ENCODE results near the gene DNAI4. TPM values are rescaled to one million over a fixed set of nuclear protein-coding genes. Genes with fewer than 3 reads are reported as not detected.
"Not testable (repeated sequence)": the region's sequence is repeated elsewhere in the genome, so short reads cannot be mapped to it uniquely, and the experiment has no call there.

The DNAI4 gene
- total RNA-seq, 2 experiments from 2014 or later: 5.0 to 8.8 TPM

- no peak for DNase-seq
- H3K4me1 ChIP-seq (ENCODE audit: insufficient read depth, low read length): no peaks in the 10 kb centered on the region
- no peak for TF ChIP-seq CTCF (IDR thresholded peaks at IDR 0.05)
- no peak overlapping the region for H3K4me3 ChIP-seq (ENCODE audit: low read length)
- no peaks in the 10 kb centered on the region for H3K27me3 ChIP-seq (ENCODE audit: control insufficient read depth in 1 of 2, insufficient read depth in 2 of 2, low read length in 2 of 2)
- H3K4me1 Mint-ChIP-seq (ENCODE audit: low read depth): no peaks in the 10 kb centered on the region
- no peaks in the 10 kb centered on the region for H3K27me3 Mint-ChIP-seq
- intact Hi-C loops (cut with DNase I, micrococcal nuclease): no loop called here
- no peaks in the 10 kb centered on the region for H3K9me3 Mint-ChIP-seq
- no peak overlapping the region for H3K4me3 Mint-ChIP-seq
- no peaks in the 10 kb centered on the region for H3K36me3 ChIP-seq (ENCODE audit: insufficient read depth, low read length)
- POLR2A ChIA-PET: no interaction called here
- ATAC-seq (ENCODE audit: poor library complexity): no peak
- CTCF ChIA-PET: interaction anchor here (1.0 kb wide), 1 partner anchor 10 kb away, joined by 3 read pairs; no protein-coding TSS in a partner anchor
- no peak overlapping the region for H3K27ac Mint-ChIP-seq
- no peaks in the 10 kb centered on the region for H3K9me3 ChIP-seq (ENCODE audit: control insufficient read depth in 1 of 2, insufficient read depth in 1 of 2, low read length in 2 of 2)
- H3K36me3 Mint-ChIP-seq (ENCODE audit: low read depth): no peaks in the 10 kb centered on the region
- H3K27ac ChIP-seq (ENCODE audit: low read depth in 1 of 2, low read length in 2 of 2): no peak overlapping the region
Observed at GRCh38 chr1:66809736-66810326, 114.8 kb downstream of the DNAI4 start.

- H3K27ac Mint-ChIP-seq: no peak overlapping the region
- Histone ChIP-seq H3K27ac (ENCODE audit: low read depth in 1 of 2, low read length in 2 of 2) (no peak overlapping the region), H3K4me1 (ENCODE audit: insufficient read depth, low read length) (no peaks in the 10 kb centered on the region), H3K9me3 (ENCODE audit: control insufficient read depth in 1 of 2, insufficient read depth in 1 of 2, low read length in 2 of 2) (no peaks in the 10 kb centered on the region), H3K27me3 (ENCODE audit: control insufficient read depth in 1 of 2, insufficient read depth in 2 of 2, low read length in 2 of 2) (no peaks in the 10 kb centered on the region), H3K4me3 (ENCODE audit: low read length) (no peak overlapping the region), H3K36me3 (ENCODE audit: insufficient read depth, low read length) (no peaks in the 10 kb centered on the region)
- TF ChIP-seq CTCF (IDR thresholded peaks at IDR 0.05): no peak
- ChIA-PET POLR2A (no interaction called here), CTCF (interaction anchor here (1.0 kb wide), 1 partner anchor 9 kb away, joined by 3 read pairs; no protein-coding TSS in a partner anchor)
- H3K4me1 Mint-ChIP-seq (ENCODE audit: low read depth): no peaks in the 10 kb centered on the region
- ATAC-seq (ENCODE audit: poor library complexity): no peak
- H3K9me3 Mint-ChIP-seq: no peaks in the 10 kb centered on the region
- intact Hi-C loops (cut with DNase I, micrococcal nuclease): no loop called here
- H3K36me3 Mint-ChIP-seq (ENCODE audit: low read depth): no peaks in the 10 kb centered on the region
- H3K4me3 Mint-ChIP-seq: no peak overlapping the region
- no peaks in the 10 kb centered on the region for H3K27me3 Mint-ChIP-seq
- DNase-seq: no peak
Observed at GRCh38 chr1:66809245-66809644, 115.4 kb downstream of the DNAI4 start.

GRCh38 chr1:66795839-66796238 lies 128.8 kb downstream of the DNAI4 start:
- H3K4me1 Mint-ChIP-seq (ENCODE audit: low read depth): not testable (repeated sequence)

More at GRCh38 chr1:66795839-66796238, 128.8 kb downstream of the DNAI4 start:
- H3K27me3 ChIP-seq (ENCODE audit: control insufficient read depth in 1 of 2, insufficient read depth in 2 of 2, low read length in 2 of 2); intact Hi-C loops (cut with DNase I, micrococcal nuclease); H3K4me3 ChIP-seq (ENCODE audit: low read length); H3K36me3 ChIP-seq (ENCODE audit: insufficient read depth, low read length); H3K27me3 Mint-ChIP-seq; H3K4me3 Mint-ChIP-seq; H3K4me1 ChIP-seq (ENCODE audit: insufficient read depth, low read length); H3K36me3 Mint-ChIP-seq (ENCODE audit: low read depth); H3K9me3 ChIP-seq (ENCODE audit: control insufficient read depth in 1 of 2, insufficient read depth in 1 of 2, low read length in 2 of 2); H3K27ac ChIP-seq (ENCODE audit: low read depth in 1 of 2, low read length in 2 of 2); H3K9me3 Mint-ChIP-seq; H3K27ac Mint-ChIP-seq; DNase-seq; ATAC-seq (ENCODE audit: poor library complexity): not testable (repeated sequence)
- POLR2A ChIA-PET: interaction anchor here (0.9 kb wide), 1 partner anchor 135 kb away, joined by 3 read pairs; no protein-coding TSS in a partner anchor
- CTCF ChIA-PET: interaction anchor here (0.5 kb wide), 1 partner anchor 416 kb away, joined by 3 read pairs; no protein-coding TSS in a partner anchor

Data from CD4-positive, alpha-beta T cell (primary cell).